Endothelial cell of umbilical vein (primary cell): ENCODE results near the gene ZNRD2. TPM values are rescaled to one million over a fixed set of nuclear protein-coding genes. Genes with fewer than 3 reads are reported as not detected.

Source experiments
- BruUV-seq: library from RNA; stranded (reverse); fragments of 400-500 nt; replicated peaks from 2 replicates; lab custom pipeline; 2021; lab: Mats Ljungman, UMichigan
- CTCF ChIA-PET: fragments of 300-600, 350-600 bp; sonication (Branson Sonifier 250); formaldehyde crosslinking; loops from one replicate; lab custom pipeline; 2021; ENCODE audit warnings: antibody characterized with exemption, inconsistent platforms; lab: Charles Lee
- POLR2A ChIA-PET: fragments of 300-600, 350-600 bp; sonication (Branson Sonifier 250); formaldehyde crosslinking; loops from one replicate; lab custom pipeline; 2021; ENCODE audit warnings: antibody characterized with exemption, inconsistent platforms; lab: Charles Lee
- DNase-seq: peaks from one replicate; pipeline ENCODE4 v3.0.0-alpha.2; 2011; ENCODE audit warnings: low read depth, low spot score
- FAIRE-seq: peaks from 2 replicates; lab custom pipeline; 2011; peaks lifted over from hg19 to GRCh38; lab: Jason Lieb, UNC
- H2AFZ ChIP-seq: 2 replicates; pipeline ENCODE4 v1.6.0; 2012; ENCODE audit warnings: low read depth, low read length, control low read depth, inconsistent platforms
- H3K27ac ChIP-seq: 2 replicates; pipeline ENCODE4 v1.5.1; 2011; ENCODE audit warnings: low read depth, mild to moderate bottlenecking, control low read depth, low read length, moderate library complexity; ENCODE audit not compliant: insufficient read depth
- H3K27me3 ChIP-seq, 2 experiments: 2 replicates each; pipeline versions ENCODE4 v1.6.0 to v1.6.1; 2011; ENCODE audit warnings: low read length in 2 of 2, mixed read lengths in 1 of 2; ENCODE audit not compliant: control insufficient read depth in 2 of 2, insufficient read depth in 2 of 2
- H3K36me3 ChIP-seq, 2 experiments: 2 replicates in 1 of 2; 3 replicates in 1 of 2; pipeline ENCODE4 v1.5.1; 2011; ENCODE audit warnings: low read length in 2 of 2, mild to moderate bottlenecking in 1 of 2, moderate library complexity in 1 of 2; ENCODE audit not compliant: control insufficient read depth in 2 of 2, insufficient read depth in 2 of 2; ENCODE audit errors: extremely low read depth in 1 of 2
- H3K4me1 ChIP-seq: 3 replicates; pipeline ENCODE4 v1.5.1; 2011; ENCODE audit warnings: mild to moderate bottlenecking, low read length; ENCODE audit not compliant: control insufficient read depth, insufficient read depth; ENCODE audit errors: extremely low read depth
- H3K4me2 ChIP-seq: 2 replicates; pipeline ENCODE4 v1.6.1; 2011; ENCODE audit warnings: low read length, control low read depth, mixed read lengths; ENCODE audit not compliant: insufficient read depth
- H3K4me3 ChIP-seq, 3 experiments: fragments of 200-600 bp in 1 of 3; sonication (generic), shearing (Covaris generic) in 1 of 3; replicated peaks in 1 of 3; 2 replicates each; pipeline ENCODE4 v1.5.1; 2011 to 2016; ENCODE audit warnings: control low read depth in 3 of 3, low read length in 3 of 3, mild to moderate bottlenecking in 2 of 3, inconsistent platforms in 1 of 3, low read depth in 1 of 3, moderate library complexity in 1 of 3; ENCODE audit not compliant: insufficient read depth in 1 of 3
- H3K79me2 ChIP-seq: 2 replicates; pipeline ENCODE4 v1.6.0; 2012; ENCODE audit warnings: low read length, inconsistent platforms; ENCODE audit not compliant: control insufficient read depth, insufficient read depth
- H3K9ac ChIP-seq: replicated peaks from 2 replicates; pipeline ENCODE3; 2011; ENCODE audit warnings: low read length, control low read depth; ENCODE audit not compliant: insufficient read depth; ENCODE audit errors: extremely low read depth
- H3K9me1 ChIP-seq: replicated peaks from 3 replicates; pipeline ENCODE4 v1.6.0; 2011; ENCODE audit warnings: mild to moderate bottlenecking, low read length; ENCODE audit not compliant: control insufficient read depth, insufficient read depth; ENCODE audit errors: extremely low read depth
- H3K9me3 ChIP-seq: replicated peaks from 2 replicates; pipeline ENCODE4 v1.5.1; 2012; ENCODE audit warnings: low read length, inconsistent platforms; ENCODE audit not compliant: control insufficient read depth, insufficient read depth
- H4K20me1 ChIP-seq: replicated peaks from 2 replicates; pipeline ENCODE3; 2011; ENCODE audit warnings: mild to moderate bottlenecking, low read length; ENCODE audit not compliant: control insufficient read depth, insufficient read depth; ENCODE audit errors: extremely low read depth
- CTCF ChIP-seq, 2 donors: IDR thresholded peaks; 1 replicate in 1 of 2; 2 replicates in 1 of 2; pipeline ENCODE4 v1.5.1; 2011; ENCODE audit warnings: low read length in 2 of 2, mild to moderate bottlenecking in 2 of 2, moderate library complexity in 2 of 2, control low read depth in 1 of 2, inconsistent platforms in 1 of 2, low read depth in 1 of 2; ENCODE audit not compliant: insufficient read depth in 1 of 2; ENCODE audit errors: extremely low read depth in 1 of 2
- EZH2 ChIP-seq: IDR thresholded peaks from 2 replicates; pipeline ENCODE4 v1.6.1; 2012; ENCODE audit warnings: borderline replicate concordance, low read depth, mild to moderate bottlenecking, moderate library complexity, low read length, inconsistent platforms; ENCODE audit not compliant: severe bottlenecking
- FOS ChIP-seq: IDR thresholded peaks from 2 replicates; pipeline ENCODE4 v1.6.1; 2011; ENCODE audit warnings: mild to moderate bottlenecking, low read length, moderate library complexity, borderline replicate concordance; ENCODE audit not compliant: insufficient read depth
- GATA2 ChIP-seq: IDR thresholded peaks from 2 replicates; pipeline ENCODE4 v1.7.0; 2011; ENCODE audit warnings: low read depth, mild to moderate bottlenecking, moderate library complexity, mixed read lengths, low read length; ENCODE audit not compliant: insufficient read length, insufficient read depth
- JUN ChIP-seq: IDR thresholded peaks from 2 replicates; pipeline ENCODE4 v1.6.1; 2011; ENCODE audit warnings: borderline replicate concordance, low read depth; ENCODE audit not compliant: insufficient read length, insufficient read depth
- MYC ChIP-seq: IDR thresholded peaks from one replicate; pipeline ENCODE4 v1.6.1; 2011; ENCODE audit warnings: mild to moderate bottlenecking, low read depth, low read length
- POLR2A ChIP-seq: IDR thresholded peaks from 2 replicates; pipeline ENCODE4 v1.6.1; 2012; ENCODE audit warnings: low read depth, mild to moderate bottlenecking, control low read depth, low read length
- POLR2AphosphoS5 ChIP-seq: IDR thresholded peaks from 2 replicates; pipeline ENCODE4 v1.6.1; 2012; ENCODE audit warnings: low read depth, mild to moderate bottlenecking, control low read depth, low read length, moderate library complexity; ENCODE audit not compliant: insufficient read depth
- dilution Hi-C: fragments of 300-500 bp; cut with MboI; formaldehyde crosslinking; loops from one replicate; pipeline ENCODE4 v1.15.0; 2019; ENCODE audit warnings: low sequenced_read_pairs; ENCODE audit not compliant: extremely low pct_ligation_motif_present
- intact Hi-C: fragments of 100-400 bp; cut with micrococcal nuclease; formaldehyde crosslinking; loops from one replicate; pipeline ENCODE4 v1.10.0; 2022
- polyA plus RNA-seq, 4 experiments: library from polyadenylated mRNA; depleted of rRNA in 3 of 4; stranded (reverse) in 3 of 4; unstranded in 1 of 4; fragments of >200 nt; gene quantifications; 2 replicates each; pipeline versions ENCODE4 v1.2.1 to v1.2.3, GENCODE V29; 2011 to 2012; ENCODE audit warnings: missing spikeins in 1 of 4
- total RNA-seq: library from RNA; stranded (reverse); gene quantifications from 2 replicates; pipeline ENCODE4 v1.2.3, GENCODE V29; 2021
- TF ChIP-seq, protein P1 (sequence below): IDR thresholded peaks from 2 replicates; pipeline ENCODE4 v1.6.1; 2011; ENCODE audit not compliant: insufficient read depth, insufficient read length

Gene ZNRD2
- total and polyA plus RNA-seq, 2 donors (not counting 3 experiments of a cell fraction or from before 2014, with no cell fraction given) = 40.8 to 96.7 TPM

- peak; percentile 94 for FAIRE-seq
- peak overlapping the region; percentile 44 for H3K4me2 ChIP-seq
- no peaks in the 10 kb centered on the region for H3K9me1 ChIP-seq
- H3K4me3 ChIP-seq = no peak overlapping the region
- POLR2A ChIA-PET = interaction anchor here (0.8 to 1.0 kb wide), 2 partner anchors 9 to 138 kb away, joined by 3 to 4 read pairs; partner anchors contain the start of genes NEAT1 and ZNRD2
- H3K9me3 ChIP-seq = no peaks in the 10 kb centered on the region
- DNase-seq = peak; percentile 91
- CTCF ChIA-PET = interaction anchor here (0.8 to 4.3 kb wide), 10 partner anchors 9 to 54 kb away, joined by 3 to 54 read pairs (median 6); partner anchors contain the start of genes FAM89B, PCNX3 and ZNRD2
- peak; percentile 18 for TF ChIP-seq POLR2AphosphoS5
- TF ChIP-seq EZH2 = no peak
- no peak for TF ChIP-seq CTCF (IDR thresholded peaks at IDR 0.05; ENCODE audit: extremely low read depth in 1 of 2, insufficient read depth in 1 of 2, low read depth in 1 of 2, low read length in 2 of 2)
- peak; percentile 56 for TF ChIP-seq JUN
- peak; percentile 58 for TF ChIP-seq POLR2A
- TF ChIP-seq FOS = peak; percentile 64
- TF ChIP-seq MYC = no peak
- no peak for TF ChIP-seq GATA2
- TF ChIP-seq, protein P1, sequence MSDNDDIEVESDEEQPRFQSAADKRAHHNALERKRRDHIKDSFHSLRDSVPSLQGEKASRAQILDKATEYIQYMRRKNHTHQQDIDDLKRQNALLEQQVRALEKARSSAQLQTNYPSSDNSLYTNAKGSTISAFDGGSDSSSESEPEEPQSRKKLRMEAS = no peak
- peaks cover 12% of the 10 kb centered on the region for H3K79me2 ChIP-seq
- BruUV-seq = no TSS peak
- intact Hi-C loops (loop anchor here (1.0 to 2.0 kb wide), 3 partner anchors 10 to 20 kb away; partner anchors contain the start of gene ZNRD2), dilution Hi-C loops (no loop called here)
- no peaks in the 10 kb centered on the region for H3K36me3 ChIP-seq
- H3K27me3 ChIP-seq = no peaks in the 10 kb centered on the region
- peaks cover 54% of the 10 kb centered on the region for H3K4me1 ChIP-seq
- peak overlapping the region; percentile 57 for H3K9ac ChIP-seq
- H2AFZ ChIP-seq = peak overlapping the region; percentile 8
- H4K20me1 ChIP-seq = no peaks in the 10 kb centered on the region
- H3K27ac ChIP-seq = peak overlapping the region; percentile 78
These were observed 9.5 kb upstream of the ZNRD2 start for GRCh38 chr11:65560555-65561418.
